Caco-2 (cell line): ENCODE data around the gene AUTS2. TPM values are rescaled to one million over a fixed set of nuclear protein-coding genes. Genes with fewer than 3 reads are reported as not detected.

Experiments
- BruUV-seq: library from RNA; stranded (reverse); fragments of 400-500 nt; replicated peaks from 2 replicates; lab custom pipeline; 2021; lab: Mats Ljungman, UMichigan
- CTCF ChIA-PET: fragments of 300-600 bp; sonication (Branson Sonifier 250); formaldehyde crosslinking; loops from one replicate; lab custom pipeline; 2022; ENCODE audit warnings: antibody characterized with exemption; lab: Charles Lee
- POLR2A ChIA-PET: fragments of 300-600 bp; sonication (Branson Sonifier 250); formaldehyde crosslinking; loops from one replicate; lab custom pipeline; 2022; ENCODE audit warnings: antibody characterized with exemption; lab: Charles Lee
- DNase-seq, 2 experiments: peaks; one replicate each; pipeline versions ENCODE4 v3.0.0 to v3.0.0-alpha.2; 2020 to 2022
- H3K27me3 ChIP-seq: replicated peaks from 2 replicates; pipeline ENCODE4 v1.6.0; 2011; ENCODE audit warnings: low read length; ENCODE audit not compliant: control insufficient read depth, insufficient read depth
- H3K36me3 ChIP-seq: 2 replicates; pipeline ENCODE4 v1.5.1; 2011; ENCODE audit warnings: low read length; ENCODE audit not compliant: control insufficient read depth, insufficient read depth
- H3K4me1 ChIP-seq: fragments of 250-450 bp; sonication (Bioruptor Pico); 2 replicates; pipeline ENCODE4 v1.5.1; 2020; ENCODE audit warnings: mild to moderate bottlenecking
- H3K4me3 ChIP-seq: 2 replicates; pipeline ENCODE4 v1.5.1; 2011; ENCODE audit warnings: low read depth, mild to moderate bottlenecking, control low read depth, low read length
- H3K9me3 ChIP-seq: fragments of 250-450 bp; sonication (Bioruptor Pico); 2 replicates; pipeline ENCODE4 v1.5.1; 2020; ENCODE audit warnings: mild to moderate bottlenecking, moderate library complexity
- H3K27ac Mint-ChIP-seq: one replicate; pipeline ENCODE4 v1.8.0; 2022; ENCODE audit warnings: mixed read lengths; ENCODE audit not compliant: unreplicated experiment
- H3K27me3 Mint-ChIP-seq: one replicate; pipeline ENCODE4 v1.8.0; 2022; ENCODE audit warnings: mixed read lengths; ENCODE audit not compliant: insufficient read depth, unreplicated experiment
- H3K36me3 Mint-ChIP-seq: one replicate; pipeline ENCODE4 v1.8.0; 2022; ENCODE audit warnings: mild to moderate bottlenecking, mixed read lengths; ENCODE audit not compliant: insufficient read depth, unreplicated experiment
- H3K4me1 Mint-ChIP-seq: one replicate; pipeline ENCODE4 v1.8.0; 2022; ENCODE audit warnings: low read depth, mixed read lengths; ENCODE audit not compliant: unreplicated experiment
- H3K4me3 Mint-ChIP-seq: one replicate; pipeline ENCODE4 v1.8.0; 2022; ENCODE audit warnings: mild to moderate bottlenecking, moderate library complexity, mixed read lengths; ENCODE audit not compliant: unreplicated experiment
- H3K9me3 Mint-ChIP-seq: one replicate; pipeline ENCODE4 v1.8.0; 2022; ENCODE audit warnings: mixed read lengths; ENCODE audit not compliant: unreplicated experiment
- intact Hi-C: fragments of 100-400 bp; cut with micrococcal nuclease; formaldehyde crosslinking; loops from one replicate; pipeline ENCODE4 v1.10.0; 2022; ENCODE audit not compliant: unreplicated experiment
- total RNA-seq: library from RNA; stranded (reverse); gene quantifications from 2 replicates; pipeline ENCODE4 v1.2.3, GENCODE V29; 2022
- TF ChIP-seq, protein P1 (sequence below), 2 experiments: fragments of 200-600 bp in 1 of 2; IDR thresholded peaks; 1 replicate in 1 of 2; 2 replicates in 1 of 2; pipeline versions ENCODE4 v1.5.1 to v1.8.0; 2011 to 2022; ENCODE audit warnings: antibody characterized with exemption in 1 of 2, control low read depth in 1 of 2, inconsistent platforms in 1 of 2, low read depth in 1 of 2, low read length in 1 of 2, mild to moderate bottlenecking in 1 of 2, moderate library complexity in 1 of 2; ENCODE audit not compliant: insufficient read depth in 1 of 2, severe bottlenecking in 1 of 2, unreplicated experiment in 1 of 2

The AUTS2 gene
- total RNA-seq, 1 experiment from 2014 or later, result 37.1 TPM

DNA sequence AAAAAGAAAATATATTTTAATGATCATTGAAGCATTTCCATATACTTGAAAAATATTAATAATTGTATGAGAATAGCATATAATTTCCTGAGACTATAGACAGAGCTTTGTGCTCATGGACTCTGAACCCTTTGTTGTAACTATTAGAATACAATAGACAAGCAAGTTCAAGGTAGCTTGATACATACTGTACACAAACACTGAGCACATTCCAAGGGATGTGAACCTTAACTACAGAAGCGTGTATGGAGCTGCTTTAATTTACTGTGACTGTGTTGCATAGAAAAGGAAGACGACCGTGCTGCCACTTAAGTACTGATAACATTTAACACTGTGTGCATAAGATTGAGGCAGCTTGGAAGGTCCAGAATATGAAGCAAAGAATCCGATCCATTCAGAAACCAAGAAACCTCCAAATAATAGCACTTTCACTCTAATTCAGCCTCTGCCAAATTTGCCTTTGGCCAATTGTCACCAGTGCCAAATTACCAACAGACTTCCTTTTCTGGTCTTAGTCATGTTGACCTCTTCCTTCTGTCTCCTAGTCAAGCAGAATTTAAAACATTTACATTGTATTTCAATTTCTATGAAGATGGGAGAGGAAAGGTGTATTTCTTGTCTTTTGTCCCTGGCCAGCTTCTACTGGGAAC is 967.6 kb downstream of the AUTS2 start:
- no peaks in the 10 kb centered on the region for H3K36me3 ChIP-seq
- intact Hi-C loops, result no loop called here
- H3K27ac Mint-ChIP-seq, result no peak overlapping the region
- H3K27me3 ChIP-seq, result no peaks in the 10 kb centered on the region
- ChIA-PET CTCF (interaction anchor here (0.6 kb wide), 1 partner anchor 50 kb away, joined by 3 read pairs; no protein-coding TSS in a partner anchor), POLR2A (no interaction called here)
- no peaks in the 10 kb centered on the region for H3K9me3 ChIP-seq
- peaks cover 9% of the 10 kb centered on the region for H3K9me3 Mint-ChIP-seq
- H3K4me3 Mint-ChIP-seq, result no peak overlapping the region
- peaks cover 4% of the 10 kb centered on the region for H3K27me3 Mint-ChIP-seq
- peaks cover 16% of the 10 kb centered on the region for H3K4me1 ChIP-seq
- peaks cover 23% of the 10 kb centered on the region for H3K4me1 Mint-ChIP-seq
- DNase-seq, result no peak
- no peaks in the 10 kb centered on the region for H3K36me3 Mint-ChIP-seq
- H3K4me3 ChIP-seq, result no peak overlapping the region
- no TSS peak for BruUV-seq
- TF ChIP-seq, protein P1, sequence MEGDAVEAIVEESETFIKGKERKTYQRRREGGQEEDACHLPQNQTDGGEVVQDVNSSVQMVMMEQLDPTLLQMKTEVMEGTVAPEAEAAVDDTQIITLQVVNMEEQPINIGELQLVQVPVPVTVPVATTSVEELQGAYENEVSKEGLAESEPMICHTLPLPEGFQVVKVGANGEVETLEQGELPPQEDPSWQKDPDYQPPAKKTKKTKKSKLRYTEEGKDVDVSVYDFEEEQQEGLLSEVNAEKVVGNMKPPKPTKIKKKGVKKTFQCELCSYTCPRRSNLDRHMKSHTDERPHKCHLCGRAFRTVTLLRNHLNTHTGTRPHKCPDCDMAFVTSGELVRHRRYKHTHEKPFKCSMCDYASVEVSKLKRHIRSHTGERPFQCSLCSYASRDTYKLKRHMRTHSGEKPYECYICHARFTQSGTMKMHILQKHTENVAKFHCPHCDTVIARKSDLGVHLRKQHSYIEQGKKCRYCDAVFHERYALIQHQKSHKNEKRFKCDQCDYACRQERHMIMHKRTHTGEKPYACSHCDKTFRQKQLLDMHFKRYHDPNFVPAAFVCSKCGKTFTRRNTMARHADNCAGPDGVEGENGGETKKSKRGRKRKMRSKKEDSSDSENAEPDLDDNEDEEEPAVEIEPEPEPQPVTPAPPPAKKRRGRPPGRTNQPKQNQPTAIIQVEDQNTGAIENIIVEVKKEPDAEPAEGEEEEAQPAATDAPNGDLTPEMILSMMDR (IDR thresholded peaks at IDR 0.05; ENCODE audit: insufficient read depth in 1 of 2, low read depth in 1 of 2, low read length in 1 of 2, severe bottlenecking in 1 of 2, unreplicated experiment in 1 of 2), result no peak

DNA sequence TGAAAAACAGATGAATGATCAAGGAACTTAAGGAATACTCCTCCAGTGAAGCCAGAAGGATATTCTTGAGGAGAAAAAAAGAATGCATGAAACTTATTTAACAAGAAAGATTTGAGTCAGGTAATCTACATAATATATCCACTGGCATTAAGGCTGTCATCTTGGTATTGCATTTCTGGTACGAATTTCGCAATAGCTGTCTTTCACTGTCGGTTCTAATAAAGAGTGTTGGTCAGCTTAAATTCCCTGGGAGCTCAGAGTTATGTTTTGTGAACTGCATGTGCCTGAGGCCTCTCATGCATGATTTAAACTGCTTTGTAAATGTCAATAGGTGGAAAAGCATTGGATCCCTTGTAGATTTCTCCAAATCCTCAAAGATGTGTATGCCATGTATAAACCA is 968.4 kb downstream of the AUTS2 start:
- Mint-ChIP-seq H3K4me1 (peaks cover 31% of the 10 kb centered on the region), H3K36me3 (no peaks in the 10 kb centered on the region), H3K9me3 (peaks cover 11% of the 10 kb centered on the region), H3K4me3 (no peak overlapping the region), H3K27me3 (peaks cover 4% of the 10 kb centered on the region), H3K27ac (no peak overlapping the region)
- TF ChIP-seq, protein P1 (IDR thresholded peaks at IDR 0.05; ENCODE audit: insufficient read depth in 1 of 2, low read depth in 1 of 2, low read length in 1 of 2, severe bottlenecking in 1 of 2, unreplicated experiment in 1 of 2), result no peak
- POLR2A ChIA-PET, result no interaction called here
- no TSS peak for BruUV-seq
- no peaks in the 10 kb centered on the region for H3K9me3 ChIP-seq
- peaks cover 24% of the 10 kb centered on the region for H3K4me1 ChIP-seq
- CTCF ChIA-PET, result no interaction called here
- no peak for DNase-seq
- H3K4me3 ChIP-seq, result no peak overlapping the region
- intact Hi-C loops, result no loop called here
- H3K36me3 ChIP-seq, result no peaks in the 10 kb centered on the region
- H3K27me3 ChIP-seq, result no peaks in the 10 kb centered on the region

DNA sequence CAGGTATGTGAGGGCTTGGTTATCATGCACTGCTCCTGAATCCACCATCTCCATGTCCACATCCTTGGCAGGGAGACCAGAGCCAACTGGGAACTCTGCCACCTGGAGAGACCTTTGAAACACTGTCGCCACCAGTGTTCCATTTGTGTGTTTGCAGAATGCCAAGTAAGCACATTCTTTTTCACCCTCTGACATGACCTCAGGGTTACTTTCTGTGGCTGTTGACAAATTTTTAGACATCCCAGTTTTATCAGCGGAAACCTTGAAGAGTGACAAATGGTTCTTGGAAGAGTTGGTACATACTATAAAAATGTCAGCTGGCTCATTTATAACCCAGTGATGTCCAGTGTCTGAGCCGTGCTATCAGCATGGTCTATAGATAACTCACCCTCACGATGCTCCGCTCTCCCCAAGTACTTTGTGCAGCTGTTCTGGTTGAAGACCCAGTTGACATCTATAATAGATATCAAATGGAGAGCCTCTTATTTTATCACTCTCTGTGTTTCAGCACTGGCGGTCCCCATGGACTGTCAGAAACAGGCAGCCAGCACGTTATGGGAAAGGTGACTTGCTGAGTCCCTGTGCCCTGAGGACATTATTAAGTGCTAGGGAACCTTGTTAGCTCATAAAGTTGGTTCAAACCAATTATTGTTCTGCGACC is 970.5 kb downstream of the AUTS2 start:
- H3K4me3 ChIP-seq, result no peak overlapping the region
- H3K9me3 Mint-ChIP-seq, result peaks cover 11% of the 10 kb centered on the region
- ChIA-PET CTCF (no interaction called here), POLR2A (no interaction called here)
- no peaks in the 10 kb centered on the region for H3K27me3 Mint-ChIP-seq
- H3K4me1 ChIP-seq, result peaks cover 28% of the 10 kb centered on the region
- no peak overlapping the region for H3K27ac Mint-ChIP-seq
- BruUV-seq, result no TSS peak
- TF ChIP-seq, protein P1 (IDR thresholded peaks at IDR 0.05; ENCODE audit: insufficient read depth in 1 of 2, low read depth in 1 of 2, low read length in 1 of 2, severe bottlenecking in 1 of 2, unreplicated experiment in 1 of 2), result no peak
- peaks cover 34% of the 10 kb centered on the region for H3K4me1 Mint-ChIP-seq
- no peaks in the 10 kb centered on the region for H3K27me3 ChIP-seq
- DNase-seq, result peak; percentile 52 to 63
- H3K9me3 ChIP-seq, result no peaks in the 10 kb centered on the region
- no peaks in the 10 kb centered on the region for H3K36me3 Mint-ChIP-seq
- no peak overlapping the region for H3K4me3 Mint-ChIP-seq
- H3K36me3 ChIP-seq, result no peaks in the 10 kb centered on the region
- intact Hi-C loops, result loop anchor here (2.0 kb wide), 1 partner anchor 48 kb away; no protein-coding TSS in a partner anchor
